DOHH2 (cell line): ENCODE data around the gene PCSK7.

Experiments
- H3F3A ChIP-seq: fragments of 200-600 bp; sonication (generic), shearing (Covaris generic); 2 replicates; pipeline ENCODE4 v1.6.0; 2016; ENCODE audit warnings: antibody characterized with exemption, mild to moderate bottlenecking; ENCODE audit not compliant: control insufficient read depth, insufficient read depth
- H3K27ac ChIP-seq: fragments of 200-600 bp; sonication (generic); 2 replicates; pipeline ENCODE4 v1.5.1; 2014; ENCODE audit warnings: low read depth, mild to moderate bottlenecking, low read length, moderate library complexity
- H3K27me3 ChIP-seq: fragments of 200-600 bp; sonication (generic); 2 replicates; pipeline ENCODE4 v1.6.1; 2014; ENCODE audit warnings: mild to moderate bottlenecking, low read length, mixed read lengths; ENCODE audit not compliant: control insufficient read depth
- H3K36me3 ChIP-seq: fragments of 200-600 bp; sonication (generic); 2 replicates; pipeline ENCODE4 v1.6.1; 2014; ENCODE audit warnings: mild to moderate bottlenecking, low read length, moderate library complexity, mixed read lengths; ENCODE audit not compliant: control insufficient read depth
- H3K4me1 ChIP-seq: fragments of 200-600 bp; sonication (generic); 2 replicates; pipeline ENCODE4 v1.6.1; 2014; ENCODE audit warnings: mild to moderate bottlenecking, low read length, mixed read lengths; ENCODE audit not compliant: control insufficient read depth
- H3K4me2 ChIP-seq: fragments of 200-600 bp; sonication (generic); 2 replicates; pipeline ENCODE4 v1.6.0; 2014; ENCODE audit warnings: mild to moderate bottlenecking, low read length, moderate library complexity
- H3K4me3 ChIP-seq: fragments of 200-600 bp; sonication (generic); 2 replicates; pipeline ENCODE4 v1.5.1; 2014; ENCODE audit warnings: mild to moderate bottlenecking, low read length, mixed read lengths
- H3K79me2 ChIP-seq: fragments of 200-600 bp; sonication (generic); 2 replicates; pipeline ENCODE4 v1.6.1; 2014; ENCODE audit warnings: mild to moderate bottlenecking, low read length, mixed read lengths; ENCODE audit not compliant: control insufficient read depth
- H3K9me2 ChIP-seq: fragments of 200-600 bp; sonication (generic); replicated peaks from 2 replicates; pipeline ENCODE4 v1.6.1; 2014; ENCODE audit warnings: mild to moderate bottlenecking, low read length, mixed read lengths; ENCODE audit not compliant: control insufficient read depth
- H3K9me3 ChIP-seq: fragments of 200-600 bp; sonication (generic); 2 replicates; pipeline ENCODE4 v1.6.1; 2014; ENCODE audit warnings: antibody characterized with exemption, low read length, mixed read lengths; ENCODE audit not compliant: control insufficient read depth, insufficient read depth
- H4K20me1 ChIP-seq: fragments of 200-600 bp; sonication (generic); 2 replicates; pipeline ENCODE4 v1.6.0; 2014; ENCODE audit warnings: low read depth, mild to moderate bottlenecking, antibody characterized with exemption, low read length, moderate library complexity; ENCODE audit not compliant: control insufficient read depth, insufficient read depth
- CTCF ChIP-seq: fragments of 200-600 bp; sonication (generic); IDR thresholded peaks from one replicate; pipeline ENCODE4 v1.5.1; 2014; ENCODE audit warnings: antibody characterized with exemption, mild to moderate bottlenecking, low read depth, low read length; ENCODE audit not compliant: poor library complexity, severe bottlenecking
- EZH2phosphoT487 ChIP-seq: fragments of 200-600 bp; sonication (generic); IDR thresholded peaks from 2 replicates; pipeline ENCODE4 v1.6.1; 2017; ENCODE audit warnings: borderline replicate concordance, mild to moderate bottlenecking, antibody characterized with exemption, low read length, moderate library complexity, mixed read lengths

PCSK7 gene

GRCh38 chr11:117187428-117187798, 44.5 kb downstream of the PCSK7 start:
- Histone ChIP-seq H3K79me2 (no peaks in the 10 kb centered on the region), H3K36me3 (peaks cover 8% of the 10 kb centered on the region), H3K27me3 (no peaks in the 10 kb centered on the region), H3K9me2 (no peaks in the 10 kb centered on the region), H3F3A (no peaks in the 10 kb centered on the region), H3K27ac (no peak overlapping the region), H3K9me3 (no peaks in the 10 kb centered on the region), H3K4me2 (no peak overlapping the region), H3K4me1 (peaks cover 33% of the 10 kb centered on the region), H4K20me1 (no peaks in the 10 kb centered on the region), H3K4me3 (no peak overlapping the region)
- TF ChIP-seq CTCF (no peak), EZH2phosphoT487 (no peak)

- Histone ChIP-seq H3F3A (no peaks in the 10 kb centered on the region), H3K79me2 (no peaks in the 10 kb centered on the region), H3K36me3 (peaks cover 10% of the 10 kb centered on the region), H3K9me3 (no peaks in the 10 kb centered on the region), H3K4me1 (peaks cover 33% of the 10 kb centered on the region), H3K27ac (no peak overlapping the region), H4K20me1 (no peaks in the 10 kb centered on the region), H3K4me2 (no peak overlapping the region), H3K9me2 (no peaks in the 10 kb centered on the region), H3K27me3 (no peaks in the 10 kb centered on the region), H3K4me3 (no peak overlapping the region)
- TF ChIP-seq CTCF (no peak), EZH2phosphoT487 (no peak)
These were observed 44.9 kb downstream of the PCSK7 start for GRCh38 chr11:117187007-117187406.

DNA sequence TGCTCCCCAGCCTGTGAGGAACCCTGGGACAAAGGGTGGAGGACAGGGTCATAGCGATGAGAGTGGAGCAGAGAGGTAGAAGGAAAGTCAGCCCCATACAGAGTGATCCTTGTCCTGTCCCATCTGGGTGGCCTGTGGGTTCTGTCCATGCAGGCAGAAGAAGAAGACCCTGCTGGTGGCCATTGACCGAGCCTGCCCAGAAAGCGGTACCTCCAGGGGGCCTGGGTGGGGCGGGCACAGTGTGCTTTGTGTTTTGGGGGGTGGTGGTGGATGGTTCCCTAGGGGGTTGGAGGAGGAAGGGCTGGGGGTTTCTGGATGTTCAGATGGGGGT, 45.5 kb downstream of the PCSK7 start:
- Histone ChIP-seq H4K20me1 (no peaks in the 10 kb centered on the region), H3K36me3 (peaks cover 13% of the 10 kb centered on the region), H3K79me2 (no peaks in the 10 kb centered on the region), H3K4me1 (peaks cover 35% of the 10 kb centered on the region), H3K4me3 (no peak overlapping the region), H3F3A (no peaks in the 10 kb centered on the region), H3K4me2 (peak overlapping the region; percentile 33; the same call in 1 of the 2 replicates), H3K9me3 (no peaks in the 10 kb centered on the region), H3K27me3 (no peaks in the 10 kb centered on the region), H3K27ac (no peak overlapping the region), H3K9me2 (no peaks in the 10 kb centered on the region)
- TF ChIP-seq CTCF = no peak
- no peak for TF ChIP-seq EZH2phosphoT487
